ENCODE results near the gene DHX15. TPM values are rescaled to one million over a fixed set of nuclear protein-coding genes. Genes with fewer than 3 reads are reported as not detected.
A peak's percentile ranks its signal among the peaks of the same experiment; 100 is the strongest.

The DHX15 gene
- total and polyA plus RNA-seq, 8 donors: 47.5 to 699 (median 127) TPM

DNA sequence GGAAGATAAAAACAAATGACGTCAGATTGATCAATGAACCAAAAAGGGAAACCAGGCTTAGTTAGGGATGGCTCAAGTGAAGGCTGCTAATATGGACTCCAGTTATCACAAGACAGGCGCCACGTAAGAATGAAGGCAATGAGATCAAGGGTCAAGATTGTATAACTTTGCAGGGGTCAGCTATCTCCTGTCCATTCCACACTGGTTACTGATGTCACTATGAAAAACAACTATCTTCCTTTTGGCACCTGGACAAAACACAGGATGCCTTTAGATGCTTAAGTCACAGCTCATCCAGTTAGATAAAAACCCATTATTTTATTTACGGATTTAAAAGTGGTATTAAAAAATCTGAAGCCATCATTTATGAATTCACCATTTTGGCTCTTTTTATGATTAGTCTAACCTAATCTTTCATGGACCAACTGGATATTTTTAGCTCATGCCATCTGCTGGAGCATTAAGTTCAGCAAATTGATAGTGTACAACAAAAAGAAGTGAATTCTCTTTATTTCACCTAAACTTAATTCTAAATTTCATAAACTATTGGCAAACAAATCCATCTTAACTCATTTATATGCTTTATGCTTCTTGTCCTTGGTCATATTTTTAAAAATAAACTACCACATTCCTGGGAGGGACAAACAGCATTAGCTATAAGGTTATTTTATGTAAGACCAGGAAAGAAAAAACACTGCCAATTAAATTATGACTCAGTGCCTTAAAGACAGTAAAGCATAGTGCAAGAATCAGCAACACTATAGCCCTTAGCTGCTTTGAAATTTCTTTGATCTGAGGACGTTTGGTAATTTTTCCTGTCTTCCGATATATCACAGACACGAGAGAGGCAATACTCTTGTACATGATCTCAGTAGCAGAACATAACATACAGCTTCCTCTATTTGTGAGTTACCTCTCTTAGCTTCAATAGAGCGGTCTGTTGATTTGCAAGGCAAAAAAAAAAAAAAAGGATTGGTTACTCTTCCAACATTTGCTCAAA is 27.0 kb downstream of the DHX15 start:
- Histone ChIP-seq H3K4me1 (peaks cover 14 to 76% (median 50%) of the 10 kb centered on the region in 4 donors), H3K4me3 (no peak overlapping the region), H3K36me3 (peaks cover 25 to 43% (median 36%) of the 10 kb centered on the region in 4 donors), H3K27me3 (no peaks in the 10 kb centered on the region), H3K9me3 (no peaks in the 10 kb centered on the region), H3K27ac (no peak overlapping the region)
- TF ChIP-seq POLR2A (IDR thresholded peaks at IDR 0.05) (no peak), POLR2AphosphoS5 (IDR thresholded peaks at IDR 0.05) (no peak), EP300 (IDR thresholded peaks at IDR 0.05) (no peak)
- TF ChIP-seq, protein P1, sequence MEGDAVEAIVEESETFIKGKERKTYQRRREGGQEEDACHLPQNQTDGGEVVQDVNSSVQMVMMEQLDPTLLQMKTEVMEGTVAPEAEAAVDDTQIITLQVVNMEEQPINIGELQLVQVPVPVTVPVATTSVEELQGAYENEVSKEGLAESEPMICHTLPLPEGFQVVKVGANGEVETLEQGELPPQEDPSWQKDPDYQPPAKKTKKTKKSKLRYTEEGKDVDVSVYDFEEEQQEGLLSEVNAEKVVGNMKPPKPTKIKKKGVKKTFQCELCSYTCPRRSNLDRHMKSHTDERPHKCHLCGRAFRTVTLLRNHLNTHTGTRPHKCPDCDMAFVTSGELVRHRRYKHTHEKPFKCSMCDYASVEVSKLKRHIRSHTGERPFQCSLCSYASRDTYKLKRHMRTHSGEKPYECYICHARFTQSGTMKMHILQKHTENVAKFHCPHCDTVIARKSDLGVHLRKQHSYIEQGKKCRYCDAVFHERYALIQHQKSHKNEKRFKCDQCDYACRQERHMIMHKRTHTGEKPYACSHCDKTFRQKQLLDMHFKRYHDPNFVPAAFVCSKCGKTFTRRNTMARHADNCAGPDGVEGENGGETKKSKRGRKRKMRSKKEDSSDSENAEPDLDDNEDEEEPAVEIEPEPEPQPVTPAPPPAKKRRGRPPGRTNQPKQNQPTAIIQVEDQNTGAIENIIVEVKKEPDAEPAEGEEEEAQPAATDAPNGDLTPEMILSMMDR (IDR thresholded peaks at IDR 0.05): no peak
- no peak for DNase-seq
- 57 to 62% (median 59%) methylated on average over 8 of the region's 8 CpGs for WGBS, 5 donors
- intact Hi-C loops (cut with DNase I; ENCODE audit: low total_unique reads): no loop called here

DNA sequence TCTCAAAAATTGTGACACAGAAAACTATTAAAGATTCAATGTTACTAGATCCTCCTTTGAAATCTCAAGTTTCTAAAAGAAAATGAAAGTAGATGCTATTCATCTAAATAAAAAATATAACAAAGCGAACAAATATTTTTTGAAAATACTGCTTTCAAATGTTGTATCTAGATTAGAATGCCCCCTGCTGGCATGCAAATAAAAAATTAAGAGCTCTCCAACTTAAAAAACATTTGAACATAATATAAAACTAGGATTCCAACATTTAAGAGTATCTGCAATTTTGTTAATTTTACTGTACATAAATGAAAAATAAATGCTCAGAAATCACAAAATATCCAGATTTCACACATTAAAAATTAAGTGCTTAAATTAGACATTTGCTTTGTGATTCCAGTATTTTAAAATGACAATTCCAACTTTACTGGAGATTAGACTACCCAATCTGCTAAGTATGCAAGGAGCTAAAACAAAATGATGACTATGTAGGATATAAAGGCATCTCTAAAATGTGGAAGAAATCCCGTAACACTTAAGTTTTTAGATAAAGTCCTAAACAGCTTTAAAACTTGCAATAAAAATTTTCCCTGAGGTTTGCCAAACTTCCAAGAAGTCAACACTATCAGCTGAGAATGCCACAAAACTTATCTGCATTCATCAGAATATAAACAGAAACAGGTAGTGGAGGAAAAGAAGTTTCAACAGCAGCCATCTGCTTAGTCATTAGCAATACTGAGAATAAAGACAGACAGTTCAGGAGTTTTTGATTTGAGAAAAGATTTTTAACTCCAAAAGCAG is 32.7 kb downstream of the DHX15 start:
- WGBS, 5 donors: 63 to 78% (median 67%) methylated on average over 2 of the region's 2 CpGs
- peak in 1 of 2 donors; percentile 21 for DNase-seq

DNA sequence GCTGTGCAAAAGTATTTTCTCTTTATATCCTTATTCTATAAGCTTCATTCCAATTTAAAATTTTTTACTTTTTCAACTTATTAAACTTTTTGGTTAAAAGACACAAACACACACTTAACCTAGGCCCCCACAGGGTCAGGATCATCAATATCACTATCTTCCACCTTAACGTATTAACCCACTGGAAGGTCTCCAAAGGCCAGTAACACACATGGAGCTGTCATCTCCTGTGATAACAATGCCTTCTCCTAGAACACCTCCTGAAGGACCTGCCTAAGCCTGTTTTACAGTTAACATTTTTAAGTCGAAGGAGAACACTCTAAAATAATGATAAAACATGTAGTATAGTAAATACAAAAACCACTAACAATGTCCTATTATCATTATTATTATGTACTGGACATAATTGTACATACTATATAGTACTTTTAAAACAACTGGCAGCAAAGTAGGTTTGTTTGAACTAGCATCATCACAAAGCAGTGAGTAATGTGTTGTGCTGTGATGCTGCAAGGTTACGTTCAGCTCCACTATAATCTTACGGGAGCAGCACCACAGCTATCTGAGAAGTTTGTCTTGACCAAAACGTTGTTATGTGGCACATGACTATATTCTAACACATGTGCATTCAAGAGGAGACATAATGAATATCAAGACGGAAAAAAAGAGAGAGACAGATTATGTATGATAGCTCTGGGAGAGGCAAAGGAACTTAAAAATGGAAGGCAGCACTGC is 33.7 kb downstream of the DHX15 start:
- Histone ChIP-seq H3K36me3 (peaks cover 23 to 72% (median 58%) of the 10 kb centered on the region in 4 donors), H3K4me3 (no peak overlapping the region), H3K4me1 (peaks cover 0 to 59% (median 33%) of the 10 kb centered on the region in 4 donors), H3K9me3 (no peaks in the 10 kb centered on the region), H3K27me3 (no peaks in the 10 kb centered on the region), H3K27ac (no peak overlapping the region)
- DNase-seq: no peak
- WGBS, 5 donors: 60 to 66% (median 62%) methylated on average over 6 of the region's 6 CpGs
- intact Hi-C loops (cut with DNase I; ENCODE audit: low total_unique reads): no loop called here
- TF ChIP-seq POLR2A (IDR thresholded peaks at IDR 0.05) (no peak), EP300 (IDR thresholded peaks at IDR 0.05) (no peak), POLR2AphosphoS5 (IDR thresholded peaks at IDR 0.05) (no peak)
- TF ChIP-seq, protein P1 (IDR thresholded peaks at IDR 0.05): no peak

More for the DNA sequence above, 32.7 kb downstream of the DHX15 start:
- intact Hi-C loops (cut with DNase I; ENCODE audit: low total_unique reads): no loop called here
- TF ChIP-seq, protein P1 (IDR thresholded peaks at IDR 0.05): peak in 2 of 7 experiments; percentile 16 to 26
- TF ChIP-seq POLR2AphosphoS5 (IDR thresholded peaks at IDR 0.05) (no peak), EP300 (IDR thresholded peaks at IDR 0.05) (no peak)
- H3K9me3 ChIP-seq: no peaks in the 10 kb centered on the region
- no peak overlapping the region for H3K4me3 ChIP-seq
- H3K27ac ChIP-seq: peak overlapping the region in 1 of 5 donors; percentile 28
- no peaks in the 10 kb centered on the region for H3K27me3 ChIP-seq
- H3K36me3 ChIP-seq: peaks cover 25 to 75% (median 61%) of the 10 kb centered on the region in 4 donors
- peaks cover 0 to 62% (median 36%) of the 10 kb centered on the region in 4 donors for H3K4me1 ChIP-seq

Data from stomach (tissue), 9 donors.